HG03558 (cell line): ENCODE results near the gene SAE1.
A peak's percentile ranks its signal among the peaks of the same experiment; 100 is the strongest.
"Not testable (repeated sequence)": the region's sequence is repeated elsewhere in the genome, so short reads cannot be mapped to it uniquely, and the experiment has no call there.

Experiments
- ATAC-seq: cut with Tn5 transposase; IDR thresholded peaks from one replicate; pipeline ENCODE4 v1.9.1; 2021; ENCODE audit warnings: moderate number of reproducible peaks; ENCODE audit not compliant: unreplicated experiment; ENCODE audit errors: extremely low read depth

SAE1 gene

GRCh38 chr19:47231215-47232054 is 100.8 kb downstream of the SAE1 start:
- no peak for ATAC-seq

GRCh38 chr19:47232422-47233211 is 102.0 kb downstream of the SAE1 start:
- no peak for ATAC-seq

- ATAC-seq: no peak
Observed at GRCh38 chr19:47236072-47236675, 105.5 kb downstream of the SAE1 start.

- no peak for ATAC-seq
Observed at GRCh38 chr19:47239152-47239551, 108.5 kb downstream of the SAE1 start.

- ATAC-seq: no peak
Observed at GRCh38 chr19:47239610-47240296, 109.1 kb downstream of the SAE1 start.

- ATAC-seq: no peak
Observed at GRCh38 chr19:47240556-47240955, 109.9 kb downstream of the SAE1 start.

- ATAC-seq: no peak
Observed at GRCh38 chr19:47240996-47241918, 110.6 kb downstream of the SAE1 start.

- no peak for ATAC-seq
Observed at GRCh38 chr19:47241919-47242577, 111.4 kb downstream of the SAE1 start.

- no peak for ATAC-seq
Observed at GRCh38 chr19:47243364-47243775, 112.7 kb downstream of the SAE1 start.

GRCh38 chr19:47243776-47244547 is 113.3 kb downstream of the SAE1 start:
- peak; percentile 58 for ATAC-seq

- ATAC-seq: no peak
Observed at GRCh38 chr19:47247308-47247990, 116.8 kb downstream of the SAE1 start.

GRCh38 chr19:47253016-47253415 is 122.4 kb downstream of the SAE1 start:
- ATAC-seq: not testable (repeated sequence)

- ATAC-seq: no peak
Observed at GRCh38 chr19:47253467-47253881, 122.8 kb downstream of the SAE1 start.

- no peak for ATAC-seq
Observed at GRCh38 chr19:47253970-47254369, 123.3 kb downstream of the SAE1 start.

- peak; percentile 42 for ATAC-seq
Observed at GRCh38 chr19:47255879-47256692, 125.5 kb downstream of the SAE1 start, which contains the start of gene CCDC9. CCDC9 (plus strand) TSS chr19:47256525; CDS start chr19:47258401, 1,876 bp downstream.

GRCh38 chr19:47256693-47257410 is 126.2 kb downstream of the SAE1 start:
- ATAC-seq: peak; percentile 42
